ENCODE results near the gene RNF144A. TPM values are rescaled to one million over a fixed set of nuclear protein-coding genes. Genes with fewer than 3 reads are reported as not detected.
"Not testable (repeated sequence)": the region's sequence is repeated elsewhere in the genome, so short reads cannot be mapped to it uniquely, and the experiment has no call there.

The RNF144A gene
- total RNA-seq (2014; rRNA removed; shearing (Covaris generic)): 3.3 and 13.4 TPM in 2 replicates

GRCh38 chr2:6917071-6917760, at the start of gene RNF144A:
RNF144A (plus strand) TSS chr2:6917412; CDS start chr2:6996927, 79,515 bp downstream.
- peak; percentile 74 for DNase-seq (ENCODE audit: low spot score)
- in situ Hi-C loops (cut with HindIII; ENCODE audit: low sequenced_read_pairs): no loop called here

- in situ Hi-C loops (cut with HindIII; ENCODE audit: low sequenced_read_pairs): no loop called here
Observed at GRCh38 chr2:6872394-6872793, 44.8 kb upstream of the RNF144A start.

DNA sequence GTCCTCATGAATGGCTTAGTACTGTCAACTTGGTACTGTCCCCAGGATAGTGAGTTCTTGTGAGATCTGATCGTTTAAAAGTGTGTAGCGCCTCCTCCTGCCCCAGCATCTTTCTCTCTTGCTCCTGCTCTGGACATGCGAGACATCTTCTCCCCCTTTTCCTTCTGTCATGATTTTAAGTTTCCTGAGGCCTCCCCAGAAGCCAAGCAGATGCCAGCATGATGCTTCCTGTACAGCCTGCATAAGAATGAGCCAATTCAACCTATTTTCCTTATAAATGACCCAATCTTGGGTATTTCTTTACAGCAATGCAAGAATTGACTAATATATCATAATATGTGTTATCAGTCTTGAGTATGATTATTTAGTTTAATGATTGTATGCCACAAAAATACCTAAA, 43.2 kb upstream of the RNF144A start:
- in situ Hi-C loops (cut with HindIII; ENCODE audit: low sequenced_read_pairs): no loop called here
- DNase-seq (ENCODE audit: low spot score): no peak

More at GRCh38 chr2:6872394-6872793, 44.8 kb upstream of the RNF144A start:
- DNase-seq (ENCODE audit: low spot score): no peak

- DNase-seq (ENCODE audit: low spot score): no peak
- in situ Hi-C loops (cut with HindIII; ENCODE audit: low sequenced_read_pairs): no loop called here
Observed at GRCh38 chr2:6876309-6876708, 40.9 kb upstream of the RNF144A start.

DNA sequence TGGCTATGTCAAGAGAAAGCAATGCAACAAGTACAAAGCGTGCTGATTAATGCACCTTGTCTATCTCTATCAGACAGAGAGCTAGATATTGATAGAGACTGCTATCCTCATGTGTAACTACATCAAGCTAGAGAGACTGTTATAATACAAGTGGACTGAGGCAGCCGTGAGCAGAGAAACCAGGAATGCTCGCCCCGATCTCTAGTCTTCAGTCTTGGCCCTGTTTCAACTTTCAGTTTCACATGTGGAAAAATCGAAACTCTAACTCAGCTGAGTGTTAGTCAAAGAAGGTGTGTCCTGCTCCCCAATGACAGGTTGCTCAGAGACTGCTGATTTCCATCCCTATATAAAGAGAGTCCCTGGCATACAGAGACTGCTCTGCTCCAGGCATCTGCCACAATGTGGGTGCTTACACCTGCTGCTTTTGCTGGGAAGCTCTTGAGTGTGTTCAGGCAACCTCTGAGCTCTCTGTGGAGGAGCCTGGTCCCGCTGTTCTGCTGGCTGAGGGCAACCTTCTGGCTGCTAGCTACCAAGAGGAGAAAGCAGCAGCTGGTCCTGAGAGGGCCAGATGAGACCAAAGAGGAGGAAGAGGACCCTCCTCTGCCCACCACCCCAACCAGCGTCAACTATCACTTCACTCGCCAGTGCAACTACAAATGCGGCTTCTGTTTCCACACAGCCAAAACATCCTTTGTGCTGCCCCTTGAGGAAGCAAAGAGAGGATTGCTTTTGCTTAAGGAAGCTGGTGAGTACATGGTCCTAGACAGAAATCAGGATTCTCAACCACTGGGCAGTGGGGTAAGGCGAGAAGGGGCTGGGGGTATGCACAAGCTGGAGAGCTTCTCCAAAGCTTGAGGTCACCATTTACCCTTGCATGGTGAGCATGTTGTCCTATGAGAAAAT, 39.6 kb upstream of the RNF144A start, which contains the start of gene RSAD2:
TSS of gene RSAD2 (plus strand) at position 376 of the 903 bp plus-strand sequence. CDS start at position 400, 24 bp downstream.
- DNase-seq (ENCODE audit: low spot score): peak; percentile 2
- in situ Hi-C loops (cut with HindIII; ENCODE audit: low sequenced_read_pairs): no loop called here

- no peak for DNase-seq (ENCODE audit: low spot score)
- in situ Hi-C loops (cut with HindIII; ENCODE audit: low sequenced_read_pairs): no loop called here
Observed at GRCh38 chr2:6878549-6878948, 38.7 kb upstream of the RNF144A start.

- in situ Hi-C loops (cut with HindIII; ENCODE audit: low sequenced_read_pairs): no loop called here
- DNase-seq (ENCODE audit: low spot score): no peak
Observed at GRCh38 chr2:6879011-6879410, 38.2 kb upstream of the RNF144A start.

DNA sequence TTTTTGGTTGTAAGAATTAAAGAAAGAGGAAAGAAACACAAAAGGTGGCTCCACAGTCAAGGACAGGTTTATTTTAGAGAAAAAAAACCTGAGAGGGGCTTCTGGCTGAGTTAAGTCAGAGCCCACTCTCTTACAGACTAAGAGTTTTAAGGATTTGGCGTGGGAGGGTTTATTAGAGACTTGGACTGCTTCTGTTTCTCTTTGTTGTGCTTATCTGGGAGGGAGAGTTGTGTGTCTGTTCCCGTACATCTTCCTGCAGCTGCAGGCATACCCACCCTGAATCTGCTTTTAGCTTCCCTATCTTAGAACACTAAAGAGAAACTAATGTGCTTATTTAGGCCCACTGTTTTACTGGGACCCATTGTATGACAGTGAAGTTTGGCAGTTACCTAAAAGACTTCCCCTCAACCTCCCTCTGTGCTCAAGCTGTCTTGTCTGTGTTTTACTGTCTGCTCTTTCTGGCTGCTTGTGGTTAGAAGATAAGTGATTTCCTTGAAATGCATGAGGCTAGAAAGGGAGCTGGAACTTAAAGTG, 36.9 kb upstream of the RNF144A start:
- in situ Hi-C loops (cut with HindIII; ENCODE audit: low sequenced_read_pairs): no loop called here
- DNase-seq (ENCODE audit: low spot score): no peak

DNA sequence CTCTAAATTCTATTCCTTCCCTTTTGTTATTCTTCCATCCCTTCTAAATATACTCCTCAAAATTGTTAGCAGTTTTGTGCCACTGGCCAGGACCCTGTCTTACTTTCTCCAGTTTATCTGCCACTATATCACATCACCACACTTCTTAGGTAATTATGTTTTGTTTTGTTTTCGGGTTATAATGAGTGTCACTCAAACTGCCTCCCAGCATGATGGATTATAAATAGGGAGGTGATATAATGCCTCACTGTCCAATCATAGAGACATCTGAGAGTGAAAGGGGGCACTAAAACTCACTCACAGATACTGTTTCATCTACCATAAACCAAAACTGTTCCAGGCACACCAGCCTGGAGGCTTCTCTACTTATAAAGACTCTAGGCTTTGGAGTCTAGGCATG, 36.2 kb upstream of the RNF144A start:
- no peak for DNase-seq (ENCODE audit: low spot score)
- in situ Hi-C loops (cut with HindIII; ENCODE audit: low sequenced_read_pairs): no loop called here

DNA sequence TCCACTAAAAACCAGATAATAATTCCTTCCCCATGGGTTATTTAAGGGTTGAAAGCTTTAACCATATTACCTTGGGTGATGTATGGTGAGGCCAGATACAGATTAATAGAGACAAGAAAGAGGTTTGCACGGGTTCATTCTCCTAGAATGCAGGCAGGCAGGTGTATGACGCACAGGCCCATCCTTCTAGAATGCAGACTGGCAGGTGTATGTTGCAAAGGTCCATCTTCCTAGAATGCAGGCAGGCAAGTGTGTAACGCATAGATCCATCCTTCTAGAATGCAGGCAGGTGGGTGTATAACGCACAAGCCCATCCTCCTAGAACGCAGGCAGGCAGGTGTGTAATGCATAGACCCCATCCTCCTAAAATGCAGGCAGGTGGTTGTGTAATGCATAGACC, 35.7 kb upstream of the RNF144A start:
- in situ Hi-C loops (cut with HindIII; ENCODE audit: low sequenced_read_pairs): no loop called here
- DNase-seq (ENCODE audit: low spot score): no peak

GRCh38 chr2:6883448-6884122, 33.6 kb upstream of the RNF144A start:
- DNase-seq (ENCODE audit: low spot score): peak; percentile 51
- in situ Hi-C loops (cut with HindIII; ENCODE audit: low sequenced_read_pairs): no loop called here

DNA sequence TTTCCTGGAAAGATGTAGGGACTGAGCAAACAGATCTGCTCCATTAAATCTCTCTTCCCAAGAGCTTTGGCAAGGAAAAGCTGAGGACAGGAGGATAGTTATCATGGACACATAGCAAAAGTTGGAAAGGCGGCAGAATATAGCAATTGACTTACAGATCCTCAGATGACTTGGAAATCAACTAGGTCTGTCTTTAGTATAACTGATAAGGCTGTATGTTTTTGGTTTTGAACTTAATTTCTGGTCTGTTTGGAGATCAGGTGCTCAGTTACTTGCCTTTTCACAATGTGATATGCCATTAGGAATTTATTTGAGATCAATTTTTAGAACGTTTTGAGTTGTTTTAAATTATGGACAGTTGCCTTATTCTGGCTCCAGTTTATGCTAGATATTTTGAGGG, 31.7 kb upstream of the RNF144A start:
- no peak for DNase-seq (ENCODE audit: low spot score)
- in situ Hi-C loops (cut with HindIII; ENCODE audit: low sequenced_read_pairs): no loop called here

- in situ Hi-C loops (cut with HindIII; ENCODE audit: low sequenced_read_pairs): no loop called here
- no peak for DNase-seq (ENCODE audit: low spot score)
Observed at GRCh38 chr2:6885968-6886367, 31.2 kb upstream of the RNF144A start.

- DNase-seq (ENCODE audit: low spot score): no peak
- in situ Hi-C loops (cut with HindIII; ENCODE audit: low sequenced_read_pairs): no loop called here
Observed at GRCh38 chr2:6887751-6888192, 29.4 kb upstream of the RNF144A start.

DNA sequence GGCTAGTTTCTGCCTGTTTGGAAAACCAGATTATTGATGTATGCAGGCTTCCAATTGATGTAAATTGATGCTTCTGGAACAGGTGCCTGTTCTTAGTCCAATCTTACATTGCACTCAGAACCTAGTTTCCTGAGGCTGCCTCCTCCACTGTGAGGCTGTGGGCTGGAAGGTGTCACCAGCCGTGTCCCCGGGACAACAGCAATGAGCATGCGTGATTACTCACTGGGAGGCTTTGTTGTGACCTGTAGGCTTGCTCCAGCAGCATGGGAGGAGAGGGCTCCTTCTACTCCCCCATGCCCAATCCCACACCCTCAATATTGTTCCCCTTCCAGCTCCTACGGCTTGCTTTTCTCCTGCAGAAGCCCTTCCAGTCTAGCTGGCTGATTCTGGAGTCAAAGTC, 28.5 kb upstream of the RNF144A start:
- DNase-seq (ENCODE audit: low spot score): no peak
- in situ Hi-C loops (cut with HindIII; ENCODE audit: low sequenced_read_pairs): no loop called here

DNA sequence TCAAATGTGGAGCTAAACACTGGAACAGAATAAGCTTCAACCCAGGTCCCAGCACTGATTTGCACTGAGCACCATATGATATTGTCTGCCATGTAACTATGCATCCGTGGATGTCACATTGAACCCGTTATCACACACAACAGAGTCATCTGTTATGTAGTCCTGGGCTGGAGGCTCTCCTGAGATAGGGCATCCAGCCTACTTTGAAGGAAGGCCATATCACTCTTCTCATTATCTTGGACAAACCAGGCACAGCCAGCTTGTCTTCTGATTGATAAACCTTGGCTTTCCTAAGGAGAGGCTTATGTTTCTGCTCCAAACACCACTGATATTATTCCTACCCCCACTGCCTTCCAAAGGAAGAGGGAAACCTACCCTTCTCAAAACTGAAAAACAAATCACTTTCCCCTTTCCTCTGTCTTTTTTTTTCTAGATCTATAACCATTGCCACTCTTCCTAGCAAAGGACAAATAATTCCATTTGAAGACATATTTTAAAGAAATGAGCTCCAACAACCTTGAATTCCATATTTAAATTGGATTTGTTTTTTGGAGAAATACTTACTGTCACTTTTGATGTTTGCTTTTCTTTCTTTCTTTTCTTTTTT, 23.2 kb upstream of the RNF144A start:
- in situ Hi-C loops (cut with HindIII; ENCODE audit: low sequenced_read_pairs): no loop called here
- DNase-seq (ENCODE audit: low spot score): no peak

- peak; percentile 75 for DNase-seq (ENCODE audit: low spot score)
- in situ Hi-C loops (cut with HindIII; ENCODE audit: low sequenced_read_pairs): no loop called here
Observed at GRCh38 chr2:6896930-6897759, 20.1 kb upstream of the RNF144A start.

DNA sequence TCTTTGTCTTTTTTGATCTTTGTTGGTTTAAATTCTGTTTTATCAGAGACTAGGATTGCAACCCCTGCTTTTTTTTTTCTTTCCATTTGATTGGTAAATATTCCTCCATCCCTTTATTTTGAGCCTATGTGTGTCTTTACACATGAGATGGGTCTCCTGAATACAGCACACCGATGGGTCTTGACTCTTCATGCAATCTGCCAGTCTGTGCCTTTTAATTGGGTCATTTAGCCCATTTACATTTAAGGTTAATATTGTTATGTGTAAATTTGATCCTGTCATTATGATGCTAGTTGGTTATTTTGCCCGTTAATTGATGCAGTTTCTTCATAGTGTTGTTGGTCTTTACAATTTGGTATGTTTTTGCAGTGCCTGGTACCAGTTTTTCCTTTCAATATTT, 14.6 kb upstream of the RNF144A start:
- in situ Hi-C loops (cut with HindIII; ENCODE audit: low sequenced_read_pairs); DNase-seq (ENCODE audit: low spot score): not testable (repeated sequence)
